ENCODE data around the gene MR1.
"Not testable (repeated sequence)": the region's sequence is repeated elsewhere in the genome, so short reads cannot be mapped to it uniquely, and the experiment has no call there.

MR1 gene

GRCh38 chr1:181043025-181043888, 9.5 kb downstream of the MR1 start:
- Mint-ChIP-seq H3K36me3 (ENCODE audit: low read depth) (peaks cover 68% of the 10 kb centered on the region), H3K4me1 (ENCODE audit: low read depth) (peaks cover 61% of the 10 kb centered on the region), H3K4me3 (no peak overlapping the region), H3K27ac (peak overlapping the region; percentile 72), H3K9me3 (no peaks in the 10 kb centered on the region), H3K27me3 (no peaks in the 10 kb centered on the region)
- intact Hi-C loops (cut with micrococcal nuclease): no loop called here

GRCh38 chr1:181044449-181044966, 10.7 kb downstream of the MR1 start:
- Mint-ChIP-seq H3K4me1 (ENCODE audit: low read depth) (peaks cover 68% of the 10 kb centered on the region), H3K9me3 (no peaks in the 10 kb centered on the region)

DNA sequence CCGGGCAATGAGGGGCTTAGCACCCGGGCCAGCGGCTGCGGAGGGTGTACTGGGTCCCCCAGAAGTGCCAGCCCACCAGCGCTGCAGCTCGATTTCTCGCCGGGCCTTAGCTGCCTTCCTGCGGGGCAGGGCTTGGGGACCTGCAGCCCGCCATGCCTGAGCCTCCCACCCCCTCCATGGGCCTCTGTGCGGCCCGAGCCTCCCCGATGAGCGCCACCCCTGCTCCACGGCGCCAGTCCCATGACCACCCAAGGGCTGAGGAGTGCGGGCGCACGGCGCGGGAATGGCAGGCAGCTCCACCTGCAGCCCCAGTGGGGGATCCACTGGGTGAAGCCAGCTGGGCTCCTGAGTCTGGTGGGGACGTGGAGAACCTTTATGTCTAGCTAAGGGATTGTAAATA, 12.2 kb downstream of the MR1 start:
- intact Hi-C loops (cut with micrococcal nuclease); H3K27me3 Mint-ChIP-seq; H3K27ac Mint-ChIP-seq; H3K9me3 Mint-ChIP-seq; H3K4me3 Mint-ChIP-seq: not testable (repeated sequence)
- peaks cover 60% of the 10 kb centered on the region for H3K4me1 Mint-ChIP-seq (ENCODE audit: low read depth)
- H3K36me3 Mint-ChIP-seq (ENCODE audit: low read depth): peaks cover 69% of the 10 kb centered on the region

More at GRCh38 chr1:181044449-181044966, 10.7 kb downstream of the MR1 start:
- H3K27ac Mint-ChIP-seq: peak overlapping the region; percentile 64
- intact Hi-C loops (cut with micrococcal nuclease): no loop called here
- H3K27me3 Mint-ChIP-seq: no peaks in the 10 kb centered on the region
- H3K4me3 Mint-ChIP-seq: peak overlapping the region; percentile 10
- H3K36me3 Mint-ChIP-seq (ENCODE audit: low read depth): peaks cover 66% of the 10 kb centered on the region

GRCh38 chr1:181049378-181049777, 15.6 kb downstream of the MR1 start:
- H3K4me3 Mint-ChIP-seq: no peak overlapping the region
- no peaks in the 10 kb centered on the region for H3K9me3 Mint-ChIP-seq
- intact Hi-C loops (cut with micrococcal nuclease): no loop called here
- H3K27ac Mint-ChIP-seq: no peak overlapping the region
- H3K27me3 Mint-ChIP-seq: no peaks in the 10 kb centered on the region
- peaks cover 79% of the 10 kb centered on the region for H3K36me3 Mint-ChIP-seq (ENCODE audit: low read depth)
- peaks cover 36% of the 10 kb centered on the region for H3K4me1 Mint-ChIP-seq (ENCODE audit: low read depth)

- intact Hi-C loops (cut with micrococcal nuclease): no loop called here
- no peaks in the 10 kb centered on the region for H3K9me3 Mint-ChIP-seq
- peaks cover 79% of the 10 kb centered on the region for H3K36me3 Mint-ChIP-seq (ENCODE audit: low read depth)
- H3K4me1 Mint-ChIP-seq (ENCODE audit: low read depth): peaks cover 37% of the 10 kb centered on the region
- no peak overlapping the region for H3K27ac Mint-ChIP-seq
- H3K27me3 Mint-ChIP-seq: no peaks in the 10 kb centered on the region
- H3K4me3 Mint-ChIP-seq: no peak overlapping the region
Observed at GRCh38 chr1:181050922-181051321, 17.1 kb downstream of the MR1 start.

GRCh38 chr1:181056560-181056959, 22.8 kb downstream of the MR1 start:
- H3K27me3 Mint-ChIP-seq: no peaks in the 10 kb centered on the region
- H3K9me3 Mint-ChIP-seq: peaks cover 19% of the 10 kb centered on the region
- H3K36me3 Mint-ChIP-seq (ENCODE audit: low read depth): peaks cover 83% of the 10 kb centered on the region
- no peak overlapping the region for H3K4me3 Mint-ChIP-seq
- H3K27ac Mint-ChIP-seq: peak overlapping the region; percentile 49
- intact Hi-C loops (cut with micrococcal nuclease): no loop called here
- H3K4me1 Mint-ChIP-seq (ENCODE audit: low read depth): peaks cover 36% of the 10 kb centered on the region

DNA sequence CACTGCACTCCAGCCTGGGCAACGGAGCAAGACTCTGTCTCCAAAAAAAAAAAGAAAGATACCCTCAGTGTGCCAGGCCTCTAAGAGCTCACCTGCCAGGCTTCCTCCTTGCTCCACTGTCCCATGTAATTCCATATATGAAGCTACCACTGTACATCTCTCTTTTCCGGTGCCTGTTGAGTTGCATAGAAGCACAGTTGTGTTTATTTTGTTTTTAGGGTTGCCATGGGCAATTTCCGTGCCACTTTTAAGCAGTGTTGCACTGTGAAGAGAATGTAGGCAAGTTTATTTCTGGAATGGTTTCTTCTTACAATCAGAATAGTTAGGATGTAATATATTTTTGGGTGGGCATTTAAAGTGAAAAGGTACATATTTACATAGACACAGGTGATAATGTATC, 23.3 kb downstream of the MR1 start:
- Mint-ChIP-seq H3K27ac (no peak overlapping the region), H3K4me1 (ENCODE audit: low read depth) (peaks cover 41% of the 10 kb centered on the region), H3K9me3 (peaks cover 19% of the 10 kb centered on the region), H3K36me3 (ENCODE audit: low read depth) (peaks cover 80% of the 10 kb centered on the region), H3K27me3 (no peaks in the 10 kb centered on the region), H3K4me3 (no peak overlapping the region)
- intact Hi-C loops (cut with micrococcal nuclease): no loop called here

GRCh38 chr1:181059435-181059834, 25.7 kb downstream of the MR1 start:
- no peak overlapping the region for H3K4me3 Mint-ChIP-seq
- peaks cover 62% of the 10 kb centered on the region for H3K4me1 Mint-ChIP-seq (ENCODE audit: low read depth)
- intact Hi-C loops (cut with micrococcal nuclease): no loop called here
- no peaks in the 10 kb centered on the region for H3K27me3 Mint-ChIP-seq
- peaks cover 60% of the 10 kb centered on the region for H3K36me3 Mint-ChIP-seq (ENCODE audit: low read depth)
- H3K9me3 Mint-ChIP-seq: peaks cover 19% of the 10 kb centered on the region
- H3K27ac Mint-ChIP-seq: no peak overlapping the region

GRCh38 chr1:181060066-181060465, 26.3 kb downstream of the MR1 start:
- H3K4me1 Mint-ChIP-seq (ENCODE audit: low read depth): peaks cover 60% of the 10 kb centered on the region
- intact Hi-C loops (cut with micrococcal nuclease): no loop called here
- peaks cover 54% of the 10 kb centered on the region for H3K36me3 Mint-ChIP-seq (ENCODE audit: low read depth)

GRCh38 chr1:181060947-181061346, 27.2 kb downstream of the MR1 start:
- H3K4me3 Mint-ChIP-seq; H3K27me3 Mint-ChIP-seq; intact Hi-C loops (cut with micrococcal nuclease): not testable (repeated sequence)
- peaks cover 19% of the 10 kb centered on the region for H3K9me3 Mint-ChIP-seq
- peaks cover 55% of the 10 kb centered on the region for H3K4me1 Mint-ChIP-seq (ENCODE audit: low read depth)
- peaks cover 45% of the 10 kb centered on the region for H3K36me3 Mint-ChIP-seq (ENCODE audit: low read depth)
- peak overlapping the region; percentile 93 for H3K27ac Mint-ChIP-seq

More at GRCh38 chr1:181060066-181060465, 26.3 kb downstream of the MR1 start:
- H3K9me3 Mint-ChIP-seq: peaks cover 19% of the 10 kb centered on the region
- no peak overlapping the region for H3K4me3 Mint-ChIP-seq
- H3K27me3 Mint-ChIP-seq: no peaks in the 10 kb centered on the region
- no peak overlapping the region for H3K27ac Mint-ChIP-seq

DNA sequence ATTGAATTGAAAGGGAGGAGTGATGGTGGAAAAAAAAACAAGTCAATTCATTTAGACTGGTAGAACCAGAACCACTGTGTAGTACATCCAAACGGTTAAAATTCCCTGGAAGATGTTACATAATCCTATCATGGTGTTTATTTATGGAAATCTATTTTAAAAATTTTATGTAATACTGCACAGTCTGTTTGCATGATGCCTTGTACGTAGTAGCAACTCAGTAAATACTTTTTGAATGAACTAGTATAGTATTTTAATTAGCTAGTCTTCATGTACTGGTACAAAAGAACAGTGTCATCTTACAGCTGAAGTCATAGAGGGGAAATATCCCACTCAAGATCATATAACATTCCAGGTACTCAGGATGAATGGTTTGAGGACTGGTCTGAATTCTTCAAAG, 27.7 kb downstream of the MR1 start:
- Mint-ChIP-seq H3K27me3 (no peaks in the 10 kb centered on the region), H3K4me3 (no peak overlapping the region), H3K4me1 (ENCODE audit: low read depth) (peaks cover 55% of the 10 kb centered on the region), H3K36me3 (ENCODE audit: low read depth) (peaks cover 40% of the 10 kb centered on the region), H3K9me3 (peaks cover 19% of the 10 kb centered on the region), H3K27ac (peak overlapping the region; percentile 93)
- intact Hi-C loops (cut with micrococcal nuclease): no loop called here

DNA sequence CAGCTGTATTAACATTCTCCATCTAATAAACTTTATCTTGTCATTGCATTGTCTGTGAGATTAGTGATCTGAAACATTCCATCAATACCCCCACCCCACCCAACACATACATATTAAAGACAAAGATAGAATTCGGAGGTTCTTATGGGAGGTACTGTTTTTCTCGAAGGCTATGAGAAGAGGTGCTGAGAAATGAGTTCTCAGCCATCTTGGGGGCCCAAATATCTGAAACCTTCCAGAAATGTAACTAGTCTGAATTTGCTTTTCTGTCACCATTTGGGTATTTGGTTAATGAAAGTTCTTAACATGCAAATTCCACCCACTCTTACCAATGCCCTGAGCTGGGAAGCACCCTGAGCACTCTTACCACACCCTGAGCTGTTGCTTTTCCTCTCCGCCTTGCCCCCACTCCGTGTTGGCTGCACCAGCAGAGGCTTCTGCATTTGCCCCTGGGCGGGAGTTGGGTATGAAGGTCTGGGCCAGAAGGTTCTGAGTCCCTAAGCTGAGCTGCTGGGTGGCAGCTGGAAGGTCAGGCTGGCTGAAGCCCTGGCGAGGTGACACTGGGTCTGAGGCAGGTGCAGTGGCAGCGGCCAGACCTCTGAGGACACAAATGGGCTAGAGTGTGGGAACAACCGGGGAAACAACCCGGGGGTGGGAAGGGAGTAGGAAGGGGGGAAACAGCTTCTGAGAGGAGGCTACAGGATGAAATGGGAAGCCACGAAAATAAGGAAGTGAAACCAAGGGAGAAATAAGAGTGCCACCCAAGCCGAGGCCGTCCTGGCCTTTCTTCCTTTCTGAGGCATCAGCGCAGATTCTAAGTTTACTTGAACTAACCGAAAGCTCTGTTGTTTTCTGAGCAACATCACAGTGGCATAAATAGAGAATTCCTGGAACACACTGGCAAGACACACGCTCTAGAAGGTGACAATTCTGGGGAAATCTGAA, 28.4 kb downstream of the MR1 start:
- no peaks in the 10 kb centered on the region for H3K27me3 Mint-ChIP-seq
- intact Hi-C loops (cut with micrococcal nuclease): loop anchor here (1.0 kb wide), 1 partner anchor 25 kb away; no protein-coding TSS in a partner anchor
- H3K27ac Mint-ChIP-seq: peak overlapping the region; percentile 93
- peak overlapping the region; percentile 80 for H3K4me3 Mint-ChIP-seq
- H3K36me3 Mint-ChIP-seq (ENCODE audit: low read depth): peaks cover 33% of the 10 kb centered on the region
- H3K4me1 Mint-ChIP-seq (ENCODE audit: low read depth): peaks cover 55% of the 10 kb centered on the region
- peaks cover 19% of the 10 kb centered on the region for H3K9me3 Mint-ChIP-seq

- Mint-ChIP-seq H3K36me3 (ENCODE audit: low read depth) (peaks cover 29% of the 10 kb centered on the region), H3K9me3 (peaks cover 19% of the 10 kb centered on the region), H3K4me1 (ENCODE audit: low read depth) (peaks cover 55% of the 10 kb centered on the region), H3K4me3 (peak overlapping the region; percentile 80), H3K27me3 (no peaks in the 10 kb centered on the region), H3K27ac (peak overlapping the region; percentile 93)
- intact Hi-C loops (cut with micrococcal nuclease): loop anchor here (1.0 kb wide), 1 partner anchor 24 kb away; no protein-coding TSS in a partner anchor
Observed at GRCh38 chr1:181062836-181063428, 29.1 kb downstream of the MR1 start.

Measured in dendritic cell treated with granulocyte-macrophage colony-stimulating factor and Interleukin-4, amounts not matched to agents 40 ng/mL and 50 ng/mL, for 4 days (primary cell).